Measurements from ENCODE around the gene MVB12B. TPM values are rescaled to one million over a fixed set of nuclear protein-coding genes. Genes with fewer than 3 reads are reported as not detected.

Gene MVB12B
- total RNA-seq, 1 experiment from 2014 or later, result 5.8 TPM

- Mint-ChIP-seq H3K4me3 (no peak overlapping the region), H3K27me3 (ENCODE audit: low read depth) (no peaks in the 10 kb centered on the region; the same call in 1 of the 2 replicates), H3K4me1 (peaks cover 5% of the 10 kb centered on the region in 2 experiments; a peak in 2 of 4 replicates), H3K36me3 (ENCODE audit: insufficient read depth in 1 of 3, low read depth in 3 of 3) (no peaks in the 10 kb centered on the region), H3K9me3 (peaks cover 0 to 5% of the 10 kb centered on the region in 2 experiments; a peak in 3 of 5 replicates), H3K27ac (no peak overlapping the region)
- no CpG with 5 or more reads among the region's 6 CpGs for WGBS (ENCODE audit: extremely low coverage, insufficient read length, low lambda C conversion rate)
- Histone ChIP-seq H3K79me1 (ENCODE audit: insufficient read depth, low read depth, low read length, poor library complexity, severe bottlenecking) (no peaks in the 10 kb centered on the region), H2BK15ac (ENCODE audit: low read depth, low read length) (no peak overlapping the region), H4K8ac (replicated peaks; ENCODE audit: insufficient read length, low read depth, low read length) (no peak overlapping the region), H3K18ac (ENCODE audit: insufficient read length, low read depth, low read length) (no peak overlapping the region), H3K9ac (ENCODE audit: extremely low read depth, insufficient read length, low read length) (no peak overlapping the region), H3K27me3 (ENCODE audit: insufficient read depth, low read length) (no peaks in the 10 kb centered on the region), H4K5ac (ENCODE audit: insufficient read length, low read depth, low read length) (no peak overlapping the region), H2AK5ac (ENCODE audit: insufficient read length, low read length) (no peak overlapping the region), H3K9me3 (ENCODE audit: control insufficient read depth, low read depth, low read length) (no peaks in the 10 kb centered on the region), H3K4ac (ENCODE audit: low read depth, low read length) (no peak overlapping the region), H3K27ac (ENCODE audit: insufficient read length, low read depth, low read length) (no peak overlapping the region), H3T11ph (ENCODE audit: low read length) (no peak overlapping the region), H2BK12ac (ENCODE audit: insufficient read length, low read depth, low read length) (no peak overlapping the region), H3K79me2 (ENCODE audit: insufficient read depth, low read length) (no peaks in the 10 kb centered on the region), H2AFZ (ENCODE audit: low read length) (no peak overlapping the region), H2BK5ac (ENCODE audit: insufficient read length, low read length) (no peak overlapping the region), H3K4me2 (ENCODE audit: insufficient read depth, insufficient read length, low read length) (no peak overlapping the region), H2BK20ac (ENCODE audit: low read depth, low read length, poor library complexity, severe bottlenecking) (no peak overlapping the region), H3K23me2 (ENCODE audit: insufficient read length, low read depth, low read length, poor library complexity, severe bottlenecking) (no peaks in the 10 kb centered on the region), H4K20me1 (ENCODE audit: control insufficient read depth, insufficient read depth, insufficient read length) (no peaks in the 10 kb centered on the region), H3K14ac (ENCODE audit: insufficient read depth, low read length) (no peak overlapping the region), H3K56ac (ENCODE audit: insufficient read length, low read depth, low read length) (no peak overlapping the region), H3K23ac (ENCODE audit: insufficient read length, low read depth, low read length) (no peak overlapping the region), H4K91ac (ENCODE audit: insufficient read length, low read depth, low read length) (no peak overlapping the region), H3K4me1 (ENCODE audit: insufficient read depth, low read length) (no peaks in the 10 kb centered on the region), H2BK120ac (ENCODE audit: low read depth, low read length, poor library complexity, severe bottlenecking) (no peak overlapping the region)
- DNase-seq, result no peak
- TF ChIP-seq, protein P1, sequence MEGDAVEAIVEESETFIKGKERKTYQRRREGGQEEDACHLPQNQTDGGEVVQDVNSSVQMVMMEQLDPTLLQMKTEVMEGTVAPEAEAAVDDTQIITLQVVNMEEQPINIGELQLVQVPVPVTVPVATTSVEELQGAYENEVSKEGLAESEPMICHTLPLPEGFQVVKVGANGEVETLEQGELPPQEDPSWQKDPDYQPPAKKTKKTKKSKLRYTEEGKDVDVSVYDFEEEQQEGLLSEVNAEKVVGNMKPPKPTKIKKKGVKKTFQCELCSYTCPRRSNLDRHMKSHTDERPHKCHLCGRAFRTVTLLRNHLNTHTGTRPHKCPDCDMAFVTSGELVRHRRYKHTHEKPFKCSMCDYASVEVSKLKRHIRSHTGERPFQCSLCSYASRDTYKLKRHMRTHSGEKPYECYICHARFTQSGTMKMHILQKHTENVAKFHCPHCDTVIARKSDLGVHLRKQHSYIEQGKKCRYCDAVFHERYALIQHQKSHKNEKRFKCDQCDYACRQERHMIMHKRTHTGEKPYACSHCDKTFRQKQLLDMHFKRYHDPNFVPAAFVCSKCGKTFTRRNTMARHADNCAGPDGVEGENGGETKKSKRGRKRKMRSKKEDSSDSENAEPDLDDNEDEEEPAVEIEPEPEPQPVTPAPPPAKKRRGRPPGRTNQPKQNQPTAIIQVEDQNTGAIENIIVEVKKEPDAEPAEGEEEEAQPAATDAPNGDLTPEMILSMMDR (conservative IDR thresholded peaks at IDR 0.05), result no peak
Observed at GRCh38 chr9:126287166-126287866, 39.3 kb upstream of the MVB12B start.
